A673 (cell line): ENCODE data around the gene GDF10.

Experiments
- CTCF ChIP-seq: fragments of 300-800, 200-600 bp; sonication (generic); conservative IDR thresholded peaks from 2 replicates; pipeline ENCODE4 v1.5.1; 2017; ENCODE audit warnings: low read depth, mild to moderate bottlenecking, antibody characterized with exemption, low read length, moderate library complexity, mixed read lengths
- EZH2 ChIP-seq: fragments of 200-600 bp; sonication (generic); IDR thresholded peaks from 2 replicates; pipeline ENCODE4 v1.6.1; 2017; ENCODE audit warnings: borderline replicate concordance, low read depth, mild to moderate bottlenecking, mixed read lengths, antibody characterized with exemption, low read length; ENCODE audit not compliant: poor library complexity, severe bottlenecking

- TF ChIP-seq CTCF (no peak), EZH2 (no peak)
Measured at GRCh38 chr10:47258921-47259320, 41.1 kb upstream of the GDF10 start.
